K562 (cell line): ENCODE results near the gene ALG11.

Experiments used
- CTCF ChIP-seq, 3 experiments: IDR thresholded peaks in 2 of 3; conservative IDR thresholded peaks in 1 of 3; 2 replicates each; pipeline ENCODE4 v1.5.1; 2011 to 2012; ENCODE audit warnings: low read length in 3 of 3, mild to moderate bottlenecking in 3 of 3, control low read depth in 2 of 3, improper control_type of control experiment in 1 of 3, inconsistent platforms in 1 of 3, low read depth in 1 of 3, mixed read lengths in 1 of 3, moderate library complexity in 1 of 3; ENCODE audit not compliant: insufficient read depth in 2 of 3
- HDAC1 ChIP-seq, 2 experiments: fragments of 450-650 bp; IDR thresholded peaks; 2 replicates each; pipeline ENCODE4 v1.6.1; 2016 to 2017; ENCODE audit warnings: inconsistent platforms in 1 of 2, mild to moderate bottlenecking in 1 of 2, moderate library complexity in 1 of 2
- JUN ChIP-seq, 2 experiments: sonication (generic) in 1 of 2; formaldehyde crosslinking in 1 of 2; IDR thresholded peaks; 2 replicates each; pipeline versions ENCODE4 v1.6.1 to v1.8.0; 2012 to 2022; ENCODE audit warnings: borderline replicate concordance in 2 of 2, mild to moderate bottlenecking in 2 of 2, improper control_type of control experiment in 1 of 2, low read depth in 1 of 2, low read length in 1 of 2, missing genetic modification reagents in 1 of 2
- L3MBTL2 ChIP-seq: fragments of 450-650 bp; IDR thresholded peaks from 2 replicates; pipeline ENCODE4 v1.6.1; 2016; ENCODE audit warnings: mild to moderate bottlenecking, moderate library complexity
- MAZ ChIP-seq, 2 experiments: fragments of 450-650 bp in 1 of 2; sonication (generic) in 1 of 2; formaldehyde crosslinking; IDR thresholded peaks in 1 of 2; conservative IDR thresholded peaks in 1 of 2; 2 replicates each; pipeline versions ENCODE4 v1.4.0 to v1.5.0; 2020; ENCODE audit warnings: mild to moderate bottlenecking in 1 of 2, missing genetic modification reagents in 1 of 2
- MTA2 ChIP-seq: fragments of 450-650 bp; IDR thresholded peaks from 2 replicates; pipeline ENCODE4 v1.6.1; 2016; ENCODE audit warnings: low read depth
- REST ChIP-seq, 2 experiments: fragments of 450-650 bp; formaldehyde crosslinking in 1 of 2; IDR thresholded peaks; 2 replicates each; pipeline versions ENCODE4 v1.4.0 to v1.6.1; 2014 to 2020; ENCODE audit warnings: mild to moderate bottlenecking in 2 of 2, borderline replicate concordance in 1 of 2, low read depth in 1 of 2
- SIN3A ChIP-seq, 2 experiments: fragments of 150-350 bp in 1 of 2; IDR thresholded peaks; 2 replicates each; pipeline ENCODE4 v1.6.1; 2011 to 2016; ENCODE audit warnings: borderline replicate concordance in 2 of 2, low read depth in 2 of 2, low read length in 2 of 2, mild to moderate bottlenecking in 2 of 2, moderate library complexity in 2 of 2; ENCODE audit not compliant: control insufficient read depth in 1 of 2
- SP1 ChIP-seq: sonication (generic); formaldehyde crosslinking; IDR thresholded peaks from 2 replicates; pipeline ENCODE4 v1.8.1; 2022; ENCODE audit warnings: mild to moderate bottlenecking, missing genetic modification reagents
- ZNF239 ChIP-seq: fragments of 250-450 bp; sonication (Bioruptor Pico); IDR thresholded peaks from 2 replicates; pipeline ENCODE4 v1.4.0; 2020; ENCODE audit warnings: mild to moderate bottlenecking

- TF ChIP-seq JUN (IDR thresholded peaks at IDR 0.05; ENCODE audit: borderline replicate concordance, low read depth, low read length) (no peak), JUN (CRISPR knock-in tag; IDR thresholded peaks at IDR 0.05; ENCODE audit: borderline replicate concordance) (no peak), HDAC1 (IDR thresholded peaks at IDR 0.05) (no peak), SIN3A (IDR thresholded peaks at IDR 0.05; ENCODE audit: borderline replicate concordance in 2 of 2, control insufficient read depth in 1 of 2, low read depth in 2 of 2, low read length in 2 of 2) (no peak), CTCF (IDR thresholded peaks at IDR 0.05 in 2 of 3, conservative IDR thresholded peaks at IDR 0.05 in 1 of 3; ENCODE audit: insufficient read depth in 2 of 3, low read depth in 1 of 3, low read length in 3 of 3) (no peak), ZNF239 (CRISPR knock-in tag) (no peak), MAZ (CRISPR knock-in tag; conservative IDR thresholded peaks at IDR 0.05 in 1 of 2, IDR thresholded peaks at IDR 0.05 in 1 of 2) (no peak), L3MBTL2 (no peak), MTA2 (no peak), REST (IDR thresholded peaks at IDR 0.05; ENCODE audit: borderline replicate concordance) (no peak), REST (CRISPR knock-in tag; IDR thresholded peaks at IDR 0.05; ENCODE audit: low read depth) (no peak), SP1 (CRISPR knock-in tag) (no peak)
These were observed 39.2 kb downstream of the ALG11 start for GRCh38 chr13:52051400-52051799.
